ENCODE measurements around the gene NFIB.

GRCh38 chr9:14306672-14307660 lies 7.0 kb downstream of the NFIB start:
- TF ChIP-seq, protein P1, sequence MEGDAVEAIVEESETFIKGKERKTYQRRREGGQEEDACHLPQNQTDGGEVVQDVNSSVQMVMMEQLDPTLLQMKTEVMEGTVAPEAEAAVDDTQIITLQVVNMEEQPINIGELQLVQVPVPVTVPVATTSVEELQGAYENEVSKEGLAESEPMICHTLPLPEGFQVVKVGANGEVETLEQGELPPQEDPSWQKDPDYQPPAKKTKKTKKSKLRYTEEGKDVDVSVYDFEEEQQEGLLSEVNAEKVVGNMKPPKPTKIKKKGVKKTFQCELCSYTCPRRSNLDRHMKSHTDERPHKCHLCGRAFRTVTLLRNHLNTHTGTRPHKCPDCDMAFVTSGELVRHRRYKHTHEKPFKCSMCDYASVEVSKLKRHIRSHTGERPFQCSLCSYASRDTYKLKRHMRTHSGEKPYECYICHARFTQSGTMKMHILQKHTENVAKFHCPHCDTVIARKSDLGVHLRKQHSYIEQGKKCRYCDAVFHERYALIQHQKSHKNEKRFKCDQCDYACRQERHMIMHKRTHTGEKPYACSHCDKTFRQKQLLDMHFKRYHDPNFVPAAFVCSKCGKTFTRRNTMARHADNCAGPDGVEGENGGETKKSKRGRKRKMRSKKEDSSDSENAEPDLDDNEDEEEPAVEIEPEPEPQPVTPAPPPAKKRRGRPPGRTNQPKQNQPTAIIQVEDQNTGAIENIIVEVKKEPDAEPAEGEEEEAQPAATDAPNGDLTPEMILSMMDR (IDR thresholded peaks at IDR 0.05) = no peak
- TF ChIP-seq ZFX (IDR thresholded peaks at IDR 0.05; ENCODE audit: borderline replicate concordance) = no peak

All from 22Rv1 (cell line).